HG02870 (cell line): ENCODE measurements around the gene TTL.
"Not testable (repeated sequence)": the region's sequence is repeated elsewhere in the genome, so short reads cannot be mapped to it uniquely, and the experiment has no call there.

Source experiments
- ATAC-seq: cut with Tn5 transposase; IDR thresholded peaks from one replicate; pipeline ENCODE4 v1.9.1; 2021; ENCODE audit warnings: mild to moderate bottlenecking, moderate library complexity; ENCODE audit not compliant: unreplicated experiment

The TTL gene

GRCh38 chr2:112519506-112519905, 37.5 kb downstream of the TTL start:
- no peak for ATAC-seq

- ATAC-seq, result no peak
These were observed 38.4 kb downstream of the TTL start for GRCh38 chr2:112520234-112520783.

GRCh38 chr2:112523291-112523777, 41.4 kb downstream of the TTL start:
- ATAC-seq, result no peak

GRCh38 chr2:112524276-112524675, 42.3 kb downstream of the TTL start:
- not testable (repeated sequence) for ATAC-seq

- no peak for ATAC-seq
These were observed 46.6 kb downstream of the TTL start for GRCh38 chr2:112528541-112528940.

GRCh38 chr2:112529757-112530156, 47.8 kb downstream of the TTL start:
- no peak for ATAC-seq

GRCh38 chr2:112530728-112531127, 48.8 kb downstream of the TTL start:
- ATAC-seq, result no peak

GRCh38 chr2:112534826-112535225, 52.9 kb downstream of the TTL start:
- no peak for ATAC-seq

- ATAC-seq, result not testable (repeated sequence)
These were observed 54.7 kb downstream of the TTL start for GRCh38 chr2:112536665-112537064.

GRCh38 chr2:112539306-112539705, 57.4 kb downstream of the TTL start:
- no peak for ATAC-seq

GRCh38 chr2:112540906-112541305, 59.0 kb downstream of the TTL start:
- no peak for ATAC-seq

- peak; percentile 53 for ATAC-seq
These were observed 59.6 kb downstream of the TTL start for GRCh38 chr2:112541315-112542122.

GRCh38 chr2:112542123-112542983, 60.4 kb downstream of the TTL start, which contains the start of gene POLR1B:
Gene POLR1B, plus strand, starts transcription at chr2:112542465. Its CDS starts 30 bp downstream, at chr2:112542495.
- ATAC-seq, result peak; percentile 74

- ATAC-seq, result peak; percentile 1
These were observed 61.2 kb downstream of the TTL start for GRCh38 chr2:112542984-112543661.

- ATAC-seq, result no peak
These were observed 65.4 kb downstream of the TTL start for GRCh38 chr2:112547333-112547732.

GRCh38 chr2:112548980-112549379, 67.0 kb downstream of the TTL start:
- ATAC-seq, result no peak

- no peak for ATAC-seq
These were observed 84.1 kb downstream of the TTL start for GRCh38 chr2:112566104-112566503.

GRCh38 chr2:112566508-112566907, 84.6 kb downstream of the TTL start:
- ATAC-seq, result not testable (repeated sequence)

- no peak for ATAC-seq
These were observed 90.0 kb downstream of the TTL start for GRCh38 chr2:112572005-112572404.

GRCh38 chr2:112577756-112578155, 95.8 kb downstream of the TTL start:
- no peak for ATAC-seq

- no peak for ATAC-seq
These were observed 97.3 kb downstream of the TTL start for GRCh38 chr2:112579241-112579640.
